ENCODE data around the gene GINS3.

GINS3 gene

DNA sequence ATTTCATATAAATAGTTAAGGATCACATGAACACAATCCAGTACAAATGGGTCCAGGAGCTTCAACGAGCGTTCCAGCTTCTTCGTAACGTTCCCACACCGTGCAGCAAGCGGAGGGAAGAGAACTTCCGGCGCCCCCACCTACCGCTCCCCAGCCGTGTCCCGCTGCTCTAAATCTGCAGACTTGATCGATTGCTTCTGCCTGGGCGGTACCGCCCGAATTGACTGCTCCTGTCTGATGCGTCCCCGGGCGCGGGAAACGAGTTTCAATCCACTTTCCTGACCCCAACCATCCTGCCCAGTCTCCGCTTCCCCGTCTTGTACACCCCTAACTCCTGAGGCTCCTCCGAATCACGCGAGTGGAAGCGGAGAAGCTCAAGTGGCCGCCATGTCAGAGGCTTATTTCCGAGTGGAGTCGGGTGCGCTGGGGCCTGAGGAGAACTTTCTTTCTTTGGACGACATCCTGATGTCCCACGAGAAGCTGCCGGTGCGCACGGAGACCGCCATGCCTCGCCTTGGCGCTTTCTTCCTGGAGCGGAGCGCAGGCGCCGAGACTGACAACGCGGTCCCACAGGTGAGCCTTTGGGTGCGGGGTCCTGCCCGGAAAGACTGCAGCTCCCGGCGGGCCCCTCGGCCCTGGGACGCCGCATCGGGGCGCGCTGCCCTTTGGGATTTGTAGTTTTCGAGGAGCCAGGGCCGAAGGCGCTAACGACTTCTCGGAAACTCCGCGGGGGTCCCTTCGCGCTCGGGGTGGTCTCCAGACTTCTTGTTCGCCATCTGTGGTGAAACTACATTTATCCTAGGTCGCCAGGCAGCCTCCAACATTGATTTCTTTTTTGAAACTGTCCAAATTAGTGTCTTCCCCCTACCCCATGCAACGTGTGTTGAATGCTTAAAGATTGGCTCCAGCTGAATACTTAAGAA is at the start of gene GINS3:
Gene GINS3, plus strand, starts transcription at position 257 of the 923 bp plus-strand sequence. Its CDS starts 131 bp downstream, at position 388.
- in situ Hi-C loops (cut with HindIII; ENCODE audit: low sequenced_read_pairs) = no loop called here

DNA sequence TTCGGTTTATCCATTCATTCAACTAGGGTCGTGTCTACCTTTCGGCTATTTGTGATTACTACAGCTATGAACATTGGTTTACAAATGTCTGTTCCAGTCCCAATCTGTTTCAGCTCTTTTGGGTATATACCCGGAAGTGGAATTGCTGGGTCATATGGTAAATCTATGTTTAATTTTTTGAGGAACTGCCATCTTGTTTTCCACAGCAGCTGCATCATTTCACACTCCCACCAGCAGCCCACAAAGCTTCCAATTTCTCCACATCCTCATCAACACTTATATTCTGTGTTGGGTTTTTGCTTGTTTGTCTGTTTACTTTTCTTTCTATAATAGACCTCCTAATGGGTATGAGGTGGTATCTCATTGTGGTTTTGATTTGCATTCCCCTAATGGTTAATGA is 48.7 kb upstream of the GINS3 start:
- in situ Hi-C loops (cut with HindIII; ENCODE audit: low sequenced_read_pairs) = no loop called here

DNA sequence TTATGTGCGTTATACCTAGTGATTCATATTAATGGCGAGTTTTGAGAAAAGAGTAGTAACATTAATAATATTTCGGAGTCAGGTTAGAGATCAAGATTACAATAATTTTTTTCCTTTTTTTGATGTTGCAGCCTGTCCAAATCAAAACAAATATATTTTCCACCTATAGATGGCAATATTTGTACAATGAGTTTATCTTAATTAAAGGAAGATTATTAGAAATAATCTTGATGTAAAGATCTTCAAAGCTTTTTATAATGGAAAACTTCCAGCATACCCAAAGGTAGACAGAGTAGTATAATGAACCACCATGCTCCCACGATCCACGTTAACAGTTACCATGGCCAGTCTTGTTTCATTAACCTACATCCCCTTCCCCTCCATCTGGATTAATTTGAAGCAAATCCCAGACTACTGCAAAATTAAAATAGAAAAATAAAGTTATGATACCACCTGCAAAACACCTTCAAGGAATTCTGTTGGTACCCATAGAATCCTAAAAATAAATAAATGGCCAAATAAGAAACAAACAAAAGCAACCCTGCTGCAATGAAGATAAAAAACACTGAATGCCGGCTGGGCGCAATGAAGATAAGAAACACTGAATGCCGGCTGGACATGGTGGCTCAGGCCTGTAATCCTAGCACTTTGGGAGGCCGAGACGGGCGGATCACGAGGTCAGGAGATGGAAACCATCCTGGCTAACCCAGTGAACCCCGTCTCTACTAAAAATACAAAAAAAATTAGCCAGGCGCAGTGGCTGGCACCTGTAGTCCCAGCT is 46.5 kb upstream of the GINS3 start:
- in situ Hi-C loops (cut with HindIII; ENCODE audit: low sequenced_read_pairs) = no loop called here

DNA sequence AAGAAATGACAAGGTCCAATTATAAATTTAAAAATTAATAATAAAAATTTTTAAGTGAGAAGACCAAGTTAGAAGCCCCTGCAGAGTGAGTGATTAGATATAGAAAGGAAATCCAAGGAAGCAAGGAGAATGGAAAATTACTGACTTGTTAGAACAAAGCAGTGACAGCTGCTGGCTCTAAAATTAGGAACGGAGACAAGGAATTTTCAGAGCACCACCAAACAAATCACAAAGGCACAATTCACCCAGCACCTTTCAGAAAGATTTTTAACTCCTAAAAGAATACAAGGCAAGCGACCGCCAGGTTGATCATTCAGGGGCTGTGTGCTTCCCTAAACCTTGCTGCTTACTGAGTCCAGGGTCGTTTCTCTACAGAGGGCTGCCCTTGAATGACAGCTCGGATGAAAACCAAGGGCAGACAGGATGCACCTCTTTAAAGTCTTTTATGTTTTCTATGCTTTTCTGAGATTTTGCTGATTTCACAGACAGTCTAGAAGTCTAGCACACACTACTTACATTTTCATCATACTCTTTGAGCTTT is 45.4 kb upstream of the GINS3 start:
- in situ Hi-C loops (cut with HindIII; ENCODE audit: low sequenced_read_pairs) = no loop called here

DNA sequence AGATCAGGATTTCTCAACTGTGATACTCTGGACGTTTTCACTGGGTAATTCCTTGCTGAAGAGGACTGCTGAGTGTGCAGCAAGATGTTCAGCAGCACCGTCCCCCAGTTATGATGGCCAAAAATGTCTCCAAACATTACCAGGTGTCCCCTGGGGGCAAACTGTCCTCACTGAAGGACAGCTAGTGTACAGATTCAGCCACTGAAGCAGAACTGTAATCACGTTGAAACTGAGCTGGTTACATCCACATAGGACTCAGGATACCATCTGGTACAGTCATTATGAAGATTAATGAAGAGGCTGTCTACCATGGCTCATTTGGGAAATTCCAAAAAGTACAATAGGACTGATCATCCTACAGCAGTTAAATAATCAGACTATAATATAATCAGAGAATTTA is 43.3 kb upstream of the GINS3 start:
- in situ Hi-C loops (cut with HindIII; ENCODE audit: low sequenced_read_pairs) = no loop called here

DNA sequence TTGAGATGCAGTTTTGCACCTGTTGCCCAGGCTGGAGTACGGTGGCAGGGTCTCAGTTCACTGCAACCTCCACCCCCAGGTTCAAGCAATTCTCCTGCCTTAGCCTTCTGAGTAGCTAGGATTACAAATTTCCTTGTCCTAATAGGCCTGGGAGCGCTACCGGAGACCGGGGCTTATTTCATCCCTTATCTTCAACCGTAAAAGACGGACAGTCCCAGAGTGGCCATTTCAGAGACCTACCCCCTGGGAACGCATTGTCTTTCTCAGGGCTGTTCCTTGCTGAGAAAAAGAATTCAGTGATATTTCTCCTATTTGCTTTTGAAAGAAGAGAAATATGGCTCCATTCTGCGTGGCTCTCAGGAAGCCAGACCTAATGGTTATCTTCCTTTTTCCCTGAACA is 39.6 kb upstream of the GINS3 start:
- in situ Hi-C loops (cut with HindIII; ENCODE audit: low sequenced_read_pairs) = no loop called here

DNA sequence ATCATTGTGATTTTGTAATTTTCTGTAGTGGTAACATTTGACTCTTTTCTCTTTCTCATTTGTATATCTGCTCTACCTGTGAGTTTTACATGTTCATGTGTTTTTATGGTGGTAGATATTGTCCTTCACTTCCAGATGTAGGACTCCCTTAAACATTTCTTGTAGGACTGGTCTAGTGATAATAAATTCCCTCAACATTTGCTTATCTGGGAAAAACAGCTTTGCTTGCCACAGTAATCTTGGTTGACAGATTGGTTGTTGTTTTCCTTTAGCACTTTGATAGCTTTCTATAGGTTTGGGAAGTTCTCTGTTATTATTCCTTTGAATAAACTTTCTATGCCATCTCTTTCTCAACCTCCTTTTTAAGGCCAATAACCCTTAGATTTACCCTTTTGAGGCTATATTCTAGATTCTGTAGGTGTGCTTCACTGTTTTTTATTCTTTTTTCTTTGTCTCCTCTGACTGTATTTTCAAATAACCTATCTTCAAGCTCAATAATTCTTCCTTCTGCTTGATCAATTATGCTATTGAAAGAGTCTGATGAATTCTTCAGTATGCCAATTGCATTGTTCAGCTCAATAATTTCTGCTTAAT is 32.1 kb upstream of the GINS3 start:
- in situ Hi-C loops (cut with HindIII; ENCODE audit: low sequenced_read_pairs) = no loop called here

DNA sequence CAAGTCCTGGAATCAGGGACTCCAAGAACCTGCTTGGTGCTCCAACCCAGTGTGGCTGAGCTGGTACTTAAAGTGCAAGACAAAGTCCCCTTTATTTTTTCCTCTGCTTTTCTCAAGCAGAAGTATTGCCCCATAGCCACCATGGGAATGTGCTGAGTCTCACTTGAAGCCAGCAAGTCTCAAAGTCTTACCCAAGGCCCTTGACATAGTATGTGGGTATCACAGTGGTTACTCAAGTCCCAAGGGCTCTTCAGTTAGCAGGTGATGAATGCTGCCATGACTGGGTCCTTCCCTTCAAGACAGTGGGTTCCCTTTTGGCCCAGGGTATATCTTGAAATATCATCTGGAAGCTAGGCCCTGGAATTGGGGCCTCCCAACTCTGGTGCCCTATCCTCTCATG is 30.5 kb upstream of the GINS3 start:
- in situ Hi-C loops (cut with HindIII; ENCODE audit: low sequenced_read_pairs) = no loop called here

DNA sequence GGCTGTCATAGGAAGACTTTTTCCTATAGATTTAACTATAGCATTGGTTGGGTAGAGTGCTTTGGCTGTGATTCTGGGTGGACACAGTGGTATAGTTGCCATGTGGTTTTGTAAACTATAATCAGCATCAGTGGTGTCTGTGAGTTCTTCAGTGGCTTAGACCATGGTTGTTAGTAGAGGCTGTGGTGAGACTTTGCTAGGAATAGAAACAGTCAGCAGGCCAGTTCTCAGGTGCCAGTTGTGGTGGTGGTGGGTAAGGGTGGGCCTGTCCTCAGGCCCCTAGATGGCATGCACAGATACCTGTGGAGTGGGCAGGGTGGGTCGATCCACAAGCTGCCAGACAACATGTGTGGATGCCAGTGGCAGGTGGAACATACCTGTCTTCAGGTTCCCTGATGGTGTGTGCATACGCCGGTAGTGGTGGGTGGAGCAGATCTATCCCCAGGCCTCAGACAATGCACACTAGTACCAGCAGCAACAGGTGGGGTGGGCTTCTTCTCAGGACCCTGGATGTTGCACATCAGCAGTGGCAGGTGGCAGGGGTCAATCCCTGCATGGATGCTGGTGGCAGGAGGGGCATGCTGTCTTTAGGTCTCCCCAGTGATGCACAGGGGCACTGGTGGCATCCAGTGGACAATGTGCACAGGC is 28.4 kb upstream of the GINS3 start:
- in situ Hi-C loops (cut with HindIII; ENCODE audit: low sequenced_read_pairs) = no loop called here

DNA sequence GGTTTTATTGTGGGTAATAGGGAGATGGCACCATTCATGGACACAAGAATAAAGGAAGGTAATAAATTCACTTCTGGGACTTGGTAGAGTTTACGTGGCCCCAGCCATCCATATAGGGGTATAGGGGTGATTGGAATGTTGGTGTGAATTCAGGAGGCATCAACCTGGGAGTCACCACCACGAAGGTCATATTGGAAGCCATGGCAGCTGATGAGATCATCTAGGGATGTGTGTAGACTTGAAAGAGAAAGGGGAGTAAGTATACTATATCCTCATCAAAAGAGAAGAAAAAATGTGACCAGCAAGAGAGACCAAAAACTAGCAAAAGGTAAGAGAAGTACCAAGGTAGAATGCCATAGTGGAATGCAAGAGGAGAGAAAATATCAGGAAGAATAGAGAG is 26.6 kb upstream of the GINS3 start:
- in situ Hi-C loops (cut with HindIII; ENCODE audit: low sequenced_read_pairs) = no loop called here

DNA sequence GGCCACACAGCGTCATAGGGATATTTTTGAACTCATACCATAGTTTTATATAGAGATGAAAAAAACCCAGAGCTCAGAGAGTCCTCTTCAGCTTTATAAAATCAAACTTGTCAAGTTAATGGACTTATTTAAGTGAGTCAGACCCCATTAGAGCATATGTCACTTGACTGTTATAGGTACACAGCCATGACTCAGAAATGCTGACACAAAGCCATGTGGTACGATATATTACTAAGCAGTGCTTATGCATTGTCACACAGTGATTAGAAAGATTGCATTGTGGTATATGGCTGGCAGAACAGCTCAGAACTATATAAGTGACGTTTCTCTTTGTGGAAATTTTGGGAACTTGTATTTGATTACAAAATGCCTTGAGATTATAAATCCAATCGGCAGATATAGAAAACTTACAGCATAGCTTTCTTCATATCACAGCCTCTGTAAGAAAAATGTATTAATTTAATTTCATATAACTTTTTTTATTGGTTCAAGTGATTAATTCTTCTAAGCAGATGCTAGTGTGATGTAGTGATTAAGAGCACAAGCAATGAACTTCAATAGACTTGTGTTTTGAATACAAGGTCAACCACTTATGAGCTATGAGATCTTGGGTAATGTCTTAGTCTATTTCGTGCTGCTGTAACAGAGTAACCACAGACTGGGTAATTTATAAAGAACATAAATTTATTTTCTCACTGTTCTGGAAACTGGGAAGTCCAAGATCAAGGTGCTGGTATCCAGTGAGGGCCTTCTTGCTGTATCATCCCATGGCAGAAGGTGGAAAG is 25.8 kb upstream of the GINS3 start:
- in situ Hi-C loops (cut with HindIII; ENCODE audit: low sequenced_read_pairs) = no loop called here

DNA sequence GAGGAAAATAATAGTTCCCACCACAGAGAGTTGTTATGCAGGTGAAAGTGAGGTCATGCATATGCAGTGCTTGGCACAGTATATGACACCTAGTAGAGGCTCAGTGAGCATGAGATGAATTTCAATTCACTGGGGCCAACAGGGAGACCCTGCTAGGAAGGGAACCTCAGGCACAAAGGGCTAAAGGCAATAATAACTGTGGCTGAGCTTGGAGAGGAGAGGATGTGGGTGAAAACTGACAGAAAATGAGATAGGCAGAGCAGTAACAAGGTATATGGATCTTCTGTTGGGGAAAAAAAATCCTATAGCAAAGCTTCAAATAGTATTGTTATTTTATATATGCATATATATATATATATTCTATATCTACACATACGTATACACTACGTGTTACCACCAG is 25.0 kb upstream of the GINS3 start:
- in situ Hi-C loops (cut with HindIII; ENCODE audit: low sequenced_read_pairs) = no loop called here

DNA sequence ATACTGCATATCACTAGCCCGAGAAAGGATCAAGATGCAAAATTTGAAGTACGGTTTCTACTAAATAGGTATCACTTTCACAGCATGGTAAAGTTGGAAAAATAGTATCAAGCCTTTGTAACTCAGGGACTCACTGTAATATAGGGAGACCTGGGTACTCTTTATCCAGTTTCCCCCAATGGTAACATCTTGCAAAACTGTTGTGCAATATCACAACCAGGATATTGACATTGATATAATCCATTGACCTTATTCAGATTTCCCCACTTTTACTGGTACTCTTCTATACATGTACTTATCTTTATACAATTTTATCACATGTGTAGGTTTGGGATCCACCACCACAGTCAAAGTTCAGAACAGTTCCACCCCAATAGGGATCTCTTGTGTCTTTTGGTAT is 20.4 kb upstream of the GINS3 start:
- in situ Hi-C loops (cut with HindIII; ENCODE audit: low sequenced_read_pairs) = no loop called here

DNA sequence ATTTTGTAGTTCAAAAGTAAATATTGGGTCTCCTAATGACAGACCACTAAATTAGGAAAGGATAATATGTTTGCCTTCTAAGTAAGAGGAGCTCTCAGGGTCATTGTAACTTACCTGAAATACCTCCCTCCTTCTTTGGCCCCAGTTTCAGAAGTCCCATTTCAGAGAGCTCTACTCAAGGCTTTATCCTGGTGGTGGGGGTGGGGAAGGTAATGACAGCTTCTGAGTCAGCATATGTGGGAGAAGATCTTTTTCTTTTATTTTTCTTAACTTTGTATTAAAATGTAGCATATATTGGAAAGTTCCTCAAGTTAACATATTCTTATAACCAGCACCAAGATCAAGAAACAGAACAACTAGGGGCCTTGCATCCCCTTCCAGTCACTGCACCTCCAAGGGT is 16.9 kb upstream of the GINS3 start:
- in situ Hi-C loops (cut with HindIII; ENCODE audit: low sequenced_read_pairs) = no loop called here

DNA sequence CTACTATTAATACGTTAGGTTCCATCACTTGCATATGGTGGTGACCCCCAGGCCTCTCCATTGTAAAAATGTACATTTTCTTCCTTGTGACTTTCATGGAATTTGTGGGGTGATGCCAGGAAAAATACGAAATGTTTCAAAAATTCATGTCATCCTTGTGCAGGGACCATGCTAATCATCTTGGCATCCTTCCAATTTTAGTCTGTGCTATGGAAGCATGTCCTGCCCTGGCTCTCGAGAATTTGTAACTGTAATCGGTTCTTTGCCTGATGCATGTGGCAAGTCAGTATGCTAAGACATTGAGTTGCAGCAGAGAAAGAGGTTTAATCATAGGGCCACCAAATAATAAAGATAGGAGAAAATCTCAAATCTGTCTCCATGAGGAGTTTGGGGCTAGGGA is 14.3 kb upstream of the GINS3 start:
- in situ Hi-C loops (cut with HindIII; ENCODE audit: low sequenced_read_pairs) = no loop called here

DNA sequence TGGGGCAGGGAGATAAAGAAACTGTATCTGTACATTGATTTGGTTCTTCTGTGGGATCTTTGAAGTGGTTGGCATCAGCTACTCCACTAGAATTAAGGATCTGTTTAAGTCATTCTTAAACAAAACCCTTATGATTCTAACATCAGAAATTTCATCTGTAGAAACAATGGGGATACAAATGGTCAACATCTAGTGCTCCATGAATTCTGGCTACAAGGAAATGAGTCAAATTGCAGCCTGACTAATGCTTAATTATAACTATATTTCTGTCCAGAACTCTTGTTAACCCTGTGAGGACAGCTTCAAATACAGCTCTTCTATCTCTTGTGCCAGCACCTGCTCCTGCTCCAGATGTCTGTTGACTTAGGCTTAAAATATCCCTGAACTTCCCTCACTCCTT is 13.9 kb upstream of the GINS3 start:
- in situ Hi-C loops (cut with HindIII; ENCODE audit: low sequenced_read_pairs) = no loop called here

DNA sequence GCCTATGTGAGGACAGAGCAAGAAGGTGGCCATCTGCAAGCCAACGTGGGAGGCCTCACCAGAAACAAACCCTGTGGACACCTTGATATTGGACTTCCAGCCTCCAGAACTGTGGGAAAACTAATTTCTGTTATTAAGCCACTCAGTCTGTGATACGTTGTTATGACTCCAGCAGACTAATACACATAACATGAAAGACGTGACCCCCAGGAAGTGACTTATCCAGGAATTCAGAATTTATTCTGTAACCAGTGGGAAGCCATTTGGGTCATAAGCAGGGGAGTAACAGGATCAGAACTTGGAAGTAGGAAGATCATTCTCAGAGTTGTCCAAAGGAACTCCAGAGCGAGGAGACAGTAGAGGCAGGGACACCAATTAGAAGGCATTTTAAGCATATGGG is 12.5 kb upstream of the GINS3 start:
- in situ Hi-C loops (cut with HindIII; ENCODE audit: low sequenced_read_pairs) = no loop called here

DNA sequence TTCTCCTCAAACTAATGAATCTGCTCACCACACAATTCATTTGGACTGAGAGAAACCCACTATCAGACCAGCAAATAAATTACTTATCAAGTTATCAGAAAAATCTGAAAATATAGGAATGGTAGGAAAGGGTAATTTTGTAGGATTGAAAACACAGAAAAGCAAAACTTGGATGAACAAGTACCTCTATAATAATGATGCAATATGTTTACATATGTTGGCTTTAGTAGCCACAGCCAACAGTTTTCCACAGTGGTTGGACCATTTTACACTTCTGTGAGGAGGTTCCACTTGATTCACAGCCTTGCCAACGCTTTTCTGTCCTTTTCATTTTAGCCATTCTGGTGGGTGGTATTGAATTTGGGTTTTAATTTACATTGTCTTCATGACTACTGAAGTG is 10.6 kb upstream of the GINS3 start:
- in situ Hi-C loops (cut with HindIII; ENCODE audit: low sequenced_read_pairs) = no loop called here

DNA sequence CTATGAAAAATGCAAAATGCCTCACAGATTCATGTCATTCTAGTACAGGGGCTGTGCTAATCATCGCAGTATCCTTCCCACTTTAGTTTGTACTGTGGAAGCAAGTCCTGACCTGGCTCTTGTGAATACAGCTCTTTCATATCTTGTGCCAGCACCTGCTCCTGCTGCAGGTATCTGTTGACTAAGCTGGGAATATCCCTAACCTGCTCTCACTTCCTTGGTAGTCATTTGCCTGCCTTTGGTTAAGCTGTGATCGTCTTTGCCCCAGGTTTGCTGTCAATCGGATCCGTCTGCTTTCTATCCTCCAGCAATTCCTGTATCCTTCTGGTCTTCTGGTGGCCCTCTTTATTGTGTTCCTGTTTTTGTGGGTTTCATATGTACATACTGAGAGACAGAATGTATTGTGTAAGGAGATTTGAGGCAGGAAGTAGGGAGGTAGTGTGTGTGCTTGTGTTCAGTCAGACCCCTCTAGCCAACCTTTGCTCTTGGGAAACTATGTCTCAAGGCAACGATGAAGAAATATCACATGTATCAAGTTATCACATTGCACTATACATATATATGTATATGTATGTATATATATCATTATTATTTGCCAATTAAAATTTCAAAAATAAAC is 7.7 kb upstream of the GINS3 start:
- in situ Hi-C loops (cut with HindIII; ENCODE audit: low sequenced_read_pairs) = no loop called here

Data from DLD1 (cell line).